GM23338 (cell line): ENCODE data around the gene MANBA. TPM values are rescaled to one million over a fixed set of nuclear protein-coding genes. Genes with fewer than 3 reads are reported as not detected.

Experiments used
- ATAC-seq: fragments of 200-7000 bp; cut with Tn5 transposase; 3 replicates; pipeline ENCODE4 v1.9.1; 2020
- DNase-seq: peaks from one replicate; pipeline ENCODE4 v3.0.0-alpha.2; 2015; ENCODE audit warnings: low spot score
- H2AFZ ChIP-seq: fragments of 200-600 bp; sonication (generic); 2 replicates; pipeline ENCODE4 v1.8.0; 2016; ENCODE audit warnings: antibody characterized with exemption, mild to moderate bottlenecking, moderate library complexity
- H3F3A ChIP-seq: fragments of 200-600 bp; sonication (generic); replicated peaks from 2 replicates; pipeline ENCODE4 v1.8.0; 2017; ENCODE audit warnings: antibody characterized with exemption, mixed run types, low read depth
- H3K27ac ChIP-seq: fragments of 200-600 bp; sonication (generic); 2 replicates; pipeline ENCODE4 v1.6.1; 2016; ENCODE audit warnings: low read depth
- H3K27me3 ChIP-seq: fragments of 200-600 bp; sonication (generic); 2 replicates; pipeline ENCODE4 v1.8.0; 2016; ENCODE audit warnings: mild to moderate bottlenecking, mixed run types, moderate library complexity; ENCODE audit not compliant: insufficient read depth
- H3K36me3 ChIP-seq: fragments of 200-600 bp; sonication (generic); 2 replicates; pipeline ENCODE4 v1.8.0; 2016; ENCODE audit warnings: mild to moderate bottlenecking; ENCODE audit not compliant: insufficient read depth
- H3K4me1 ChIP-seq: fragments of 200-600 bp; sonication (generic); 2 replicates; pipeline ENCODE4 v1.8.0; 2016; ENCODE audit warnings: mild to moderate bottlenecking, moderate library complexity; ENCODE audit not compliant: insufficient read depth
- H3K4me2 ChIP-seq: fragments of 200-600 bp; sonication (generic); 2 replicates; pipeline ENCODE4 v1.7.1; 2017; ENCODE audit warnings: mixed run types
- H3K4me3 ChIP-seq: fragments of 200-600 bp; sonication (generic); 2 replicates; pipeline ENCODE4 v1.6.1; 2016; ENCODE audit warnings: mixed run types
- H3K79me2 ChIP-seq: fragments of 200-600 bp; sonication (generic); replicated peaks from 2 replicates; pipeline ENCODE4 v1.8.0; 2017; ENCODE audit warnings: mild to moderate bottlenecking; ENCODE audit not compliant: insufficient read depth
- H3K9me2 ChIP-seq: fragments of 200-600 bp; sonication (generic); 2 replicates; pipeline ENCODE4 v1.8.0; 2017; ENCODE audit not compliant: insufficient read depth
- H4K20me1 ChIP-seq: fragments of 200-600 bp; sonication (generic); replicated peaks from 2 replicates; pipeline ENCODE4 v1.8.0; 2017; ENCODE audit warnings: mild to moderate bottlenecking; ENCODE audit not compliant: insufficient read depth
- H3K27ac Mint-ChIP-seq: 2 replicates; pipeline ENCODE4 v1.8.0; 2020; ENCODE audit warnings: inconsistent platforms, mild to moderate bottlenecking, moderate library complexity, mixed read lengths
- H3K27me3 Mint-ChIP-seq: 3 replicates; pipeline ENCODE4 v1.8.0; 2022; ENCODE audit warnings: low read depth, mild to moderate bottlenecking, moderate library complexity, mixed read lengths, inconsistent platforms; ENCODE audit not compliant: insufficient read depth, poor library complexity
- H3K36me3 Mint-ChIP-seq: 3 replicates; pipeline ENCODE4 v1.8.0; 2021; ENCODE audit warnings: low read depth, mild to moderate bottlenecking, inconsistent platforms, moderate library complexity, mixed read lengths
- H3K4me1 Mint-ChIP-seq: 3 replicates; pipeline ENCODE4 v1.8.0; 2020; ENCODE audit warnings: mild to moderate bottlenecking, inconsistent platforms, mixed read lengths
- H3K4me3 Mint-ChIP-seq: 3 replicates; pipeline ENCODE4 v1.8.0; 2021; ENCODE audit warnings: moderate library complexity, mild to moderate bottlenecking, inconsistent platforms, mixed read lengths
- H3K9me3 Mint-ChIP-seq: 3 replicates; pipeline ENCODE4 v1.8.0; 2020; ENCODE audit warnings: moderate library complexity, mild to moderate bottlenecking, inconsistent platforms, mixed read lengths
- CTCF ChIP-seq, 2 experiments: fragments of 200-600 bp in 1 of 2; sonication (generic) in 1 of 2; conservative IDR thresholded peaks; 2 replicates each; pipeline versions ENCODE4 v1.5.1 to v1.6.1; 2016 to 2017; ENCODE audit warnings: antibody characterized with exemption in 2 of 2, low read depth in 2 of 2, mild to moderate bottlenecking in 2 of 2, moderate library complexity in 1 of 2
- EZH2 ChIP-seq: fragments of 200-600 bp; sonication (generic); IDR thresholded peaks from one replicate; pipeline ENCODE4 v1.8.0; 2017; ENCODE audit warnings: antibody characterized with exemption, mild to moderate bottlenecking, low read depth; ENCODE audit not compliant: unreplicated experiment
- POLR2AphosphoS5 ChIP-seq: IDR thresholded peaks from 2 replicates; pipeline ENCODE4 v1.6.1; 2016; ENCODE audit warnings: antibody characterized with exemption, low read depth
- REST ChIP-seq: IDR thresholded peaks from one replicate; pipeline ENCODE4 v1.6.1; 2018; ENCODE audit warnings: antibody characterized with exemption; ENCODE audit not compliant: unreplicated experiment
- ZNF114 ChIP-seq: fragments of 250-450 bp; sonication (Bioruptor Pico); IDR thresholded peaks from 2 replicates; pipeline ENCODE4 v1.5.0; 2020; ENCODE audit warnings: mild to moderate bottlenecking, moderate library complexity
- ZNF331 ChIP-seq: fragments of 250-450 bp; sonication (Bioruptor Pico); IDR thresholded peaks from 2 replicates; pipeline ENCODE4 v1.5.0; 2020; ENCODE audit warnings: low read depth, mild to moderate bottlenecking, moderate library complexity
- ZNF462 ChIP-seq: fragments of 250-450 bp; sonication (Bioruptor Pico); IDR thresholded peaks from 2 replicates; pipeline ENCODE4 v1.5.0; 2020; ENCODE audit warnings: mild to moderate bottlenecking, moderate library complexity
- polyA plus RNA-seq: library from polyadenylated mRNA; unstranded; fragments of >200 nt; fragmentation: Nextera tagmentation; extraction: Ambion mirVana; gene quantifications from 2 replicates; pipeline ENCODE4 v1.2.1, GENCODE V29; 2016
- total RNA-seq: library from RNA; depleted of rRNA; stranded (reverse); fragments of >200 nt; shearing (Covaris generic); gene quantifications from 2 replicates; pipeline ENCODE4 v1.2.3, GENCODE V29; 2014
- TF ChIP-seq, protein P1 (sequence below): IDR thresholded peaks from 2 replicates; pipeline ENCODE4 v1.6.1; 2016; ENCODE audit warnings: antibody characterized with exemption

The MANBA gene
- total and polyA plus RNA-seq, 2 experiments from 2014 or later = 13.2 to 54.3 TPM

DNA sequence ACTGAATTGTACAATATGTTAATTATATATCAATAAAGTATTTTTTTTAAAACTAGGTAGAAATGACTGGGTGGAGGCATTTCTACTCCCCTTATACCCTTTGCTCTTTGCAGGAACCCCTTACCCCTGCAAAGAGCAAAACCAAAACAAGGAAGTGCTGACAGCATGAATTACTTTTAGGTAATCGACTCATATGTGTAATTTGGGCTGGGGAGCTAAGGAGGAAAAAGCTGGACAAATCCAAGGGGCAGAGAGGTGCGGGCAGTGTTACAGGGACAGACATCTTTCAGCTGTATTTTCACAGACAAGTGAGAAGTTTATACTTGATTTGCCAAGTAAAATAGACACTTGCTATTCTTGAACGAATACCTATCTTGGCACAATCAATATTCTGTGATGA is 35.5 kb downstream of the MANBA start (continued):
- no peak for TF ChIP-seq CTCF (conservative IDR thresholded peaks at IDR 0.05; ENCODE audit: low read depth in 2 of 2)

DNA sequence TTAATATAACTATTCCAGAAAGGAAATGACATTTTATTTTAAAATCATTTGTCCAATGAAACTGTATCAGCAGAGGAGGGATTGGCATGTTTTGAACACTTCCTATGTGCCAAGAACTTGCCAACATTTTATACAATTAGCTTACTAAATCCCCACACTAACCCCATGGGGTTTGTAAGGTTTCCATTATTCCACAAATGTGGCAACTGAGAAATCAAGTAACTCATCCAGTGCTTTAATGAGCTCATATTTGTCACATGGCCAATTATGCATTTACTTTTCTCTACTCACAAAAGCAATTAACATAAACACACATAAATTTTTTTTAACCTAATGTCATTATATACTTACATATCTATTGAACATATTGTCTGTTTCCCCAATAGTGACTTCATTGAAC is 37.3 kb downstream of the MANBA start:
- ATAC-seq (no peak), DNase-seq (no peak)
- Histone ChIP-seq H3K4me2 (no peak overlapping the region), H3K36me3 (peaks cover 15% of the 10 kb centered on the region), H4K20me1 (no peaks in the 10 kb centered on the region), H3F3A (no peaks in the 10 kb centered on the region), H3K4me1 (no peaks in the 10 kb centered on the region), H3K79me2 (no peaks in the 10 kb centered on the region), H2AFZ (no peak overlapping the region), H3K9me2 (0 out of 2 replicates have a peak, but pooled peaks cover 2% of the 10 kb centered on the region), H3K27ac (no peak overlapping the region), H3K4me3 (no peak overlapping the region), H3K27me3 (no peaks in the 10 kb centered on the region)
- TF ChIP-seq ZNF462 (CRISPR knock-in tag) (no peak), ZNF331 (no peak), POLR2AphosphoS5 (no peak), ZNF114 (CRISPR knock-in tag) (no peak), EZH2 (no peak), REST (no peak)
- TF ChIP-seq, protein P1, sequence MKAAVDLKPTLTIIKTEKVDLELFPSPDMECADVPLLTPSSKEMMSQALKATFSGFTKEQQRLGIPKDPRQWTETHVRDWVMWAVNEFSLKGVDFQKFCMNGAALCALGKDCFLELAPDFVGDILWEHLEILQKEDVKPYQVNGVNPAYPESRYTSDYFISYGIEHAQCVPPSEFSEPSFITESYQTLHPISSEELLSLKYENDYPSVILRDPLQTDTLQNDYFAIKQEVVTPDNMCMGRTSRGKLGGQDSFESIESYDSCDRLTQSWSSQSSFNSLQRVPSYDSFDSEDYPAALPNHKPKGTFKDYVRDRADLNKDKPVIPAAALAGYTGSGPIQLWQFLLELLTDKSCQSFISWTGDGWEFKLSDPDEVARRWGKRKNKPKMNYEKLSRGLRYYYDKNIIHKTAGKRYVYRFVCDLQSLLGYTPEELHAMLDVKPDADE = no peak
- no peaks in the 10 kb centered on the region for H3K27me3 Mint-ChIP-seq
- H3K4me1 Mint-ChIP-seq = no peaks in the 10 kb centered on the region
- H3K9me3 Mint-ChIP-seq = peaks cover 4% of the 10 kb centered on the region; the same call in 2 of the 3 replicates
- no peak overlapping the region for H3K4me3 Mint-ChIP-seq
- no peak overlapping the region for H3K27ac Mint-ChIP-seq
- H3K36me3 Mint-ChIP-seq = peaks cover 34% of the 10 kb centered on the region
